ENCODE measurements around the gene IP6K2.

GRCh38 chr3:48738926-48739616, 22.1 kb upstream of the IP6K2 start:
- no peak for TF ChIP-seq CTCF (IDR thresholded peaks at IDR 0.05)
- TF ChIP-seq POLR2AphosphoS5 (IDR thresholded peaks at IDR 0.05), result no peak

Measured in stomach (tissue), 4 donors.